ENCODE measurements around the gene SLITRK2. TPM values are rescaled to one million over a fixed set of nuclear protein-coding genes. Genes with fewer than 3 reads are reported as not detected.

SLITRK2 gene, protein sequence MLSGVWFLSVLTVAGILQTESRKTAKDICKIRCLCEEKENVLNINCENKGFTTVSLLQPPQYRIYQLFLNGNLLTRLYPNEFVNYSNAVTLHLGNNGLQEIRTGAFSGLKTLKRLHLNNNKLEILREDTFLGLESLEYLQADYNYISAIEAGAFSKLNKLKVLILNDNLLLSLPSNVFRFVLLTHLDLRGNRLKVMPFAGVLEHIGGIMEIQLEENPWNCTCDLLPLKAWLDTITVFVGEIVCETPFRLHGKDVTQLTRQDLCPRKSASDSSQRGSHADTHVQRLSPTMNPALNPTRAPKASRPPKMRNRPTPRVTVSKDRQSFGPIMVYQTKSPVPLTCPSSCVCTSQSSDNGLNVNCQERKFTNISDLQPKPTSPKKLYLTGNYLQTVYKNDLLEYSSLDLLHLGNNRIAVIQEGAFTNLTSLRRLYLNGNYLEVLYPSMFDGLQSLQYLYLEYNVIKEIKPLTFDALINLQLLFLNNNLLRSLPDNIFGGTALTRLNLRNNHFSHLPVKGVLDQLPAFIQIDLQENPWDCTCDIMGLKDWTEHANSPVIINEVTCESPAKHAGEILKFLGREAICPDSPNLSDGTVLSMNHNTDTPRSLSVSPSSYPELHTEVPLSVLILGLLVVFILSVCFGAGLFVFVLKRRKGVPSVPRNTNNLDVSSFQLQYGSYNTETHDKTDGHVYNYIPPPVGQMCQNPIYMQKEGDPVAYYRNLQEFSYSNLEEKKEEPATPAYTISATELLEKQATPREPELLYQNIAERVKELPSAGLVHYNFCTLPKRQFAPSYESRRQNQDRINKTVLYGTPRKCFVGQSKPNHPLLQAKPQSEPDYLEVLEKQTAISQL
- polyA plus RNA-seq (ENCODE audit: insufficient read length in 4 of 4) = 1 to 10 TPM; 1.2 to 2.0 (median 1.4) TPM

DNA sequence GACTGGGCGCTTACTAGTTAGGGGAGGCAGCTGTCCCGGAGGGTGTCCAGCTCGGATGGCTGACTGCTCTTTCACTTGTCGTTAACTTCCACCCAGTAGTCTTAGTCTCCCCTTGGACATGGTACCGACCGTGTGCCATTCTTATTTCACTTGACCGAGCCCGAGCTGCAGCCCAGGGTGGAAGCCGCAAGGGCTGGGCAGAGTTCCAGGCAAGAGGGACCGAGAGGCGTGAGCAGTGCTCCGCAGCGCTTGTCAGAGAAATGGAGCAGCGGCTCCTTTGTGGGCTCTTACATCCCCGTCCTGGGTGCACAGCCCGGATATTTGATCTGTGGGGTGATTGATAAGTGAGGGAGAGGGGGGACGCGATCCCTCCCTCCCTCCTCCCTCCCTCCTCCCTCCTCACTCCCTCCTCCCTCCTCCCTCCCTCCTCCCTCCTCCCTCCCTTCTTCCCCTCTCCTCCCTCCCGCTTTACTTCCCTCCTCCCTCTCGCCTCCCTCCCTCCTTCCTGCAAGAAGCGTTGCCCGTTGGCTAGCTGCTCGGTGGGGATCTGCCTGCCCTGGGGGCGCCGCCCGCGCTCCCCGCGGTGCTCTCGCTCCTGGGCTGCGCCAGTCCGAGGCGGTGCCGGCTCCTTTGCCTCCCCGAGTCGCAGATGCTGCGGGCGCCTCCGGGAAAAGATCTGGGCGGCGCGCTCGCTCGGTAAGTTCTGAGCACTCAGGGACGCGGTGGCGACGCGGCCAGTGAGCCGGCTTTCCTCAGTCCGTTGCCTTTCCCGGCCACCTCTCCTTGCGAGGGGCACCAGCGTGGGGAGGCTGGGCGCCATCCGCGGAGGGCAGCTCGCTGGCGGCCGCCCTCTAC lies at the start of gene SLITRK2:
TSS of gene SLITRK2 (plus strand) at position 499 of the 855 bp plus-strand sequence. CDS start 4,597 bp downstream, outside the sequence.
- no peak for DNase-seq (ENCODE audit: low read depth in 4 of 4, low spot score in 2 of 4)

DNA sequence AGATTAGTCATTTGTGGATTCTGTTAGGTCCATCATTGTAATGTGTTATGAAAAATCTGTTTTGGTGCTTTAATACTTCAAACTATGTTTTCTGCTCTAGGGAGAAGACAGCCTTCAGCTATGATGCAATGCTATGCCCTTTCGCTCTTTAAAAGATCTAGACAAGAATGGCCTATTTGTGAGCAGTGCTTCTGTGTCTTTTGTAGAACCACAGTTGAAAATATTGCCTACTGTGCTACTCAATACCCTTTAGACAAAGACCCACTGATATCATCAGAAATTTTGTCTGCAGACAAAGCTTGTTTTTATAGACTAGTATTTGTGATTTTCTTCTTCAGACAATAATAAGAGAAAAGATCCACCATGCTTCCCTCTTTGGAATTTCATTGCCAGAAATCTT lies 44.6 kb upstream of the SLITRK2 start:
- DNase-seq (ENCODE audit: low read depth in 4 of 4, low spot score in 2 of 4) = no peak

DNA sequence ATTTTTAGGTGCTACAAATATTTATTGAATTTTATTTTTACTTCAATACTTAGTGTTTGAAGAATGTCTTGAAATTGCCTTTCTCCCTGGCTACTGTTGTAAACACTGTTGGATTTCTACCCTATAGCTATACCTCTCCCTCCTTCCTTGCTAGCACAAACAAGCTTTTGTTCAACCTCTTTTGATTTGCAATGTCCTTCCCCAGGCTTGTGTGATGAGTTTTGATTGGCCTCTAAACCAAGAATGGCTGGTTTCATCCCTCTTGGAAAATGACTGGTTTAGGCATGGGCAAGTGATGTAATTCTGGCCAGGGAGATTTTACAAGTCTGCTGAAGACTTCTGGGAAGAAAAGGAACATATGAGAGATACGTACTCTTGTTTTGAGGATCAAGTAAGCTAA lies 25.3 kb upstream of the SLITRK2 start:
- no peak for DNase-seq (ENCODE audit: low read depth in 4 of 4, low spot score in 2 of 4)

DNA sequence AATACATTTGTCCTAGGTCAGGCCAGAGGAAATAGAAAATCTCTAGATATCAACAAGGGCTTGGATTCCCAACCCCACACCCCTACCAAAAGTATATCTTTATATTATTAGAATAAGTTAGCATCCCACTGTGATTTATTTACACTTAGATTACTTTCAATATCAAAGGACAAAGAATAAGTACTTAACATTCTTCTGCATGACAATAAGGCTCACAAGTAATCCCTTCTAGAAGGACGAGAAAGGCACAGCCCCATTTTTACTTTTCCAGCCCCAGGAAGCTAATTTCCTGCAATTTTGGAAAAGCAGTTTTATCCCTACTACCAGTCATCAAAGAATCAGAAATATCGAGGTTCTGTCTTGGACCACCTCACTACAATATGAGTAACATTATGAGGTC lies 14.1 kb upstream of the SLITRK2 start:
- no peak for DNase-seq (ENCODE audit: low read depth in 4 of 4, low spot score in 2 of 4)

DNA sequence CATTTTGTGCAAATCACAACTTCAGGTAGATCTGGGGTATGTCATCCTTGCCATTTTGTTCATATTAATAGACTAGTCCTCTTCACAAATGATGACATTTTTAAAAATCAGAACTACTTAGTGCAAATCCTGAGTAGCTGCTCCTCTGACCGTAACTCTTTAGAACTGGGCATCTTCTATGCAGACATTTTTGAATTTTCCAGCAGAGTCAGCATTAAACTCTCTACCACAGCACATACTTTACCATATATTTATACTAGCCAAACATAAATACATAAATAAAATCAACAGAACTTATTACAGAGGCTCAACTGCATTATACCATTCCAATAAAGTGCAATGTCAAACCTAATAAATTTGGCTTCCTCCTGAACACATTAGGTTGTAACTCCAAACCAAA lies 4.5 kb upstream of the SLITRK2 start:
- no peak for DNase-seq (ENCODE audit: low read depth in 4 of 4, low spot score in 2 of 4)

DNA sequence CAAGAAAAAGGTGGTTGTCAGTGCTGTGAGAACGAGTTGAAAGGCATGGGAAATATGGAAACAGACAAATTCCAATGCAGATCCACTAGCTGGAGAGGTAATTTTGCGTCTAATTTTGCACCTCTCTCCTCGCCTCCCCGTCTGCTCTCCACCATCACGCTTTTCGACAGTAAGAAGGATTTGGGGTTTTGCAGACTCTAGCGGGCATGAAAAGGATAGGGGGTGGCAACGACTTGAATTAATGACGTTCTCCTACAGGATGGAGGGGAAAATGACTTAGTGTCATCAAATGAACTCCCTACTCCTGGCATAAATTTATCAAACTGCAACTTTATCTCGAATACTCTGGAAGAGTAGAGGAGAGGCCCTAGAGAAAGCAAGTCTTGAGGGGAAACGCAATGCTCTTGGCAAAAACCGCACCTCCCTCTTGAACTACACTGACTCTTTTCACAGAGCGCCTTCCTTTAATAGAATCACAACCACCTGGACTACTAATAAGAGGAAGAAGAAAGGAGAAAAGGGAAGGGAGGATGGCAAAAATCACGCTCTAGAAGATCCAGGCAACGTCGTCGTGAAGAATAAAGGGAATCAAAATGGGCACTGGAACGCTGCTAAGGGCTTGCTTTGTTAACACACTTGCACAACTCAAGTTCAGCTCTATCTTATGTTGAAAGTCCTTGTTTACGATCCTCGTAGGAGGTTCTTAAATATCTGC lies 871 bp upstream of the SLITRK2 start:
- no peak for DNase-seq (ENCODE audit: low read depth in 4 of 4, low spot score in 2 of 4)

DNA sequence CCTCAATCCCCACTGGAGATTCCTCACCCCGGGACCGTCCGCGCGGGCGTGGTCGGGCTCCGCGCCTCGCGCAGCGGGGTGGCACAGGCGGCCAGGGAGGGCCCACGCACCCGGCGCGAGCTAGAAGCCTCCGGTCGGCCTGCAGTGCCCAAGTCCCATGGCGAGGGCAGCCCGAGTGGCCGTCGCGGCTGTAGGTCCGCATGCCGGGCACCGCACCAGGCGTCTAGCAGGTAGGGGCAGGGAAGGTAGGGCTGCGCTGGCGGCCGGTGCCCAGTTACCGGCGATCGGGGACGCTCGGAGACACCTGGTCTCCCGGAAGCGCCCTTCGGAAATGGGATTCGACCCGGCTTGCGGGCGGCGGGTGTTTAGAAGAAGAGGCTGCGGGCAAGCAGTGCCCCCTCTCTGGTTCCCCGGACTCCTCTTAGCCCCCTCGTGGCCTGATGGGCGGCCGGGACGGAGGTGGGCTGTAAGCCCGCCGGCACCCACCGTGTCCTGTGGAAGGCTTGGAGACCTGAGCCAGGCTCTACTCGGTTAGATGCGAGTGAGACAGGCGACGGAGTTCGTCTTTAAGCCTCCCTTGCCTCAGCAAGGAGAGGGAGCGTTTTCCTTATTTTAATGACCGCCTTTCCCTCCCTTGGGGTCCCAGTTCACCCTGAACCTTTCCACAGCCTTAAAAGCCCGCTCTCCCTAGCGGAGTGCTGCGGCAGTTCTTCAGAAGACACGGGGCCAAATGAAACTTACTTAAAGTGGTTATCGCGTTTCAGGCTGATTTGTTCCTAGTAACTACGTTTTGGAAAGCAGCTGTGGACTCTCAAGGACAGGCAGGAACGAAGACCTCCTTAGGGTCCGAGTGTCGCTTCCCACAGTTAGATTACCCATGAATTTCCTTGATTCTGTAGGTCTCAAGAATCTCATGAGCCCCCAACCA lies 821 bp downstream of the SLITRK2 start:
- DNase-seq (ENCODE audit: low read depth in 4 of 4, low spot score in 2 of 4) = no peak

DNA sequence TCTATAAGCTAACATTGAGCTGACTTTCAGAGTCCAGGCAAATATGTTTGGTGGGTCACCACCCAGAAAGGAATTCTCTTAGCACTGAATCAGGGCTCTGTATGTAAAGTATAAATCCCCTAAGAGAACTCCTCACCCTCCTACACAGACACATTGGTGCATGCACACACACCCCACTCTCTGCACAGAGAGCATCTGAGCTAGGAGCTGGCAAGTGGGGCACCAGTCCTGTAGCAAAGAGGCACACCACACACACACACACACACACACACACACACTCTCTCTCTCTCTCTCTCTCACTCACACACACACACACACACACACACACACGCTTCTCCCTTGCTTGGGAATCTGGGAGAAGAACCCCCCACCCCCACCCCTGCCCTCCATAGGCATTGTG lies 3.2 kb downstream of the SLITRK2 start:
- no peak for DNase-seq (ENCODE audit: low read depth in 4 of 4, low spot score in 2 of 4)

DNA sequence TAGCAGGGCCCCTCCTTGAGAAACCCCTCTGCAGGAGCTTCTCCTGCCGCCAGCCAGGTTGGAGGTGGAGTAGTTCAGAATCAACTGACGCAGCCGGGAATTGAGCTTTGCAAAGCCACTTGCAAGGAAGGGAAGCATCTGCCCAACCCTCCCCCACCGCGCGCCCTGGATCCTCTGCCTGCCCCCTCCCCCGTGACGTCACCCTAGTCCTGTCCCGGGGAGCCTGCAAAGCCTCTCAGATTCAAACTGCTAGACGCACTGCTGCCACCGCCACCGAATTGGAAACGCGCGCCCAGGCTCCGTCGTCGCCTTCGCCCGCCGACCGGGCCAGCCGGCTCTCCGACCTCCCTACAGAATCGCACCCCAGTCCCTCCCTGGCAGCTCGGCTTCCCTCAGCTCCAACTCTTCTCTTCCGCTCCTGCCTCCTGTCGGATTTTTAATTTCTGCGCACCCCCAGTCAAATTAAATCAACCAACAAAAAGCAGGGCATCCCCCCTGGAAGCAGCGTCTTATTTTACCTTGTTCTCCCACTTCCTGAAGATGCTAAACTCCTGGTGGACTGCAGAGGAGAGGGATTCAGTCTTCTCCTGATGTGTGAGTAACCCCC lies 3.8 kb downstream of the SLITRK2 start:
- DNase-seq (ENCODE audit: low read depth in 4 of 4, low spot score in 2 of 4) = no peak

DNA sequence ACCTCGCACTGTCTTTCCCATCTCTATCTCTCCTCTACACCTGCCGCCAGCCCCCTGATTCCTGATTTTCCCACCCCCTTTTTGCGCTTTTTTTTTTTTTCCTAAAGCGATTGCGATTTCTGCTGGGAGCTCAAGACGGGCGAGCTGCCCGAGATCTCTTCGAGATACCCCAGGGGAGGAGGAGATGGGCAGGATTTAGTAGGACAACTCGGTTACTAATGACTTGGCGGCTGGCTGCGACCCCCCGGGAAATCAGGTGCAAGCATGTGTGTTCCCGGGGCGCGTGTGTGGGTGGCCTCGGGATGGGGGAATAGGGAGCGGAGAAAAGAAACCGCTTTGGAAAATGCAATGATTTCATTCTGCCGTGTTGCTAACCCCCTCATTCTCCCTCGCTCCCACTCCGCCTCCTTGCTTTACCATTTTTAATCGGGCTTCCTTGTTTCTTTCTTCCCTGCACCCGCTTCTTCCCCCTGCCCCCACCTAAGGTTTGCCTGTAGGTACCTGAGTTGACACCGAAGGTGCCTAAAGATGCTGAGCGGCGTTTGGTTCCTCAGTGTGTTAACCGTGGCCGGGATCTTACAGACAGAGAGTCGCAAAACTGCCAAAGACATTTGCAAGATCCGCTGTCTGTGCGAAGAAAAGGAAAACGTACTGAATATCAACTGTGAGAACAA lies 4.4 kb downstream of the SLITRK2 start:
- DNase-seq (ENCODE audit: low read depth in 4 of 4, low spot score in 2 of 4) = no peak

DNA sequence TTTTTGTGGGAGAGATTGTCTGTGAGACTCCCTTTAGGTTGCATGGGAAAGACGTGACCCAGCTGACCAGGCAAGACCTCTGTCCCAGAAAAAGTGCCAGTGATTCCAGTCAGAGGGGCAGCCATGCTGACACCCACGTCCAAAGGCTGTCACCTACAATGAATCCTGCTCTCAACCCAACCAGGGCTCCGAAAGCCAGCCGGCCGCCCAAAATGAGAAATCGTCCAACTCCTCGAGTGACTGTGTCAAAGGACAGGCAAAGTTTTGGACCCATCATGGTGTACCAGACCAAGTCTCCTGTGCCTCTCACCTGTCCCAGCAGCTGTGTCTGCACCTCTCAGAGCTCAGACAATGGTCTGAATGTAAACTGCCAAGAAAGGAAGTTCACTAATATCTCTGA lies 5.5 kb downstream of the SLITRK2 start:
- no peak for DNase-seq (ENCODE audit: low read depth in 4 of 4, low spot score in 2 of 4)

DNA sequence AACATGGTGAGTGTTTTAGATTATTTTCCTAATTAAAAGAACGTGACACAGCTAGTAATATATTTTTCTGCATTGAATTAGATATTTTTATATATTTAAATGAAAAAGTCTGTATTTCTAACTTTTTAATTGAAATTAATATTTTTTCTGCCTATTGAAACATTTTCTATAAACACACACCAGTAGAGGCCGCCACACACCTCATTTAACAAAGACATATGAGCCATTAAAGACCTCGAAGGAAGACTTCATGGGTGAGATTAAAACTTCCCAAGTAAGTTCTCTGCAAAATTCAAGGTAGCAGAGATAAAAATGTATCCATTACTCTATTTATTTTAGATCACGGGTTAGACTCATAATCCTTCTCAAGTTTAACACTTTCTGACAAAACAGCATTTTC lies 8.3 kb downstream of the SLITRK2 start:
- DNase-seq (ENCODE audit: low read depth in 4 of 4, low spot score in 2 of 4) = no peak

DNA sequence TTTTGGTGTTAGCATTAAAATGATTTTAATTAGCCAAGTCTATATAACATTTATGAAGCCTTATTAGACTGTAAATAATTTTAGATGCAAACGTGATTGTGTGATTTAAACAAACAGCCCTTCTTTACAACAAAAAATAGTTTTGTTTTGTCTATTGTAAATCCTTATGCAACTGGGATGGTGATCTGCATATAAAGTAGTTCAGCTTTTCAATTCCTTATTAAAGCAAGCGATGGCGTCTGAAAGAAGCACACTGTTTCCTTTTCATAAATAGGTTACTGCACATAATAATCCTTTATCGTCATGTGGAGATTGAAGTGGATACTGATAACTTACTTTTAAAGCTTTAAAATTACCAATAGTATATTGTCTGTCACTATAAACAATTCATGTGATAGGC lies 8.8 kb downstream of the SLITRK2 start:
- DNase-seq (ENCODE audit: low read depth in 4 of 4, low spot score in 2 of 4) = no peak

DNA sequence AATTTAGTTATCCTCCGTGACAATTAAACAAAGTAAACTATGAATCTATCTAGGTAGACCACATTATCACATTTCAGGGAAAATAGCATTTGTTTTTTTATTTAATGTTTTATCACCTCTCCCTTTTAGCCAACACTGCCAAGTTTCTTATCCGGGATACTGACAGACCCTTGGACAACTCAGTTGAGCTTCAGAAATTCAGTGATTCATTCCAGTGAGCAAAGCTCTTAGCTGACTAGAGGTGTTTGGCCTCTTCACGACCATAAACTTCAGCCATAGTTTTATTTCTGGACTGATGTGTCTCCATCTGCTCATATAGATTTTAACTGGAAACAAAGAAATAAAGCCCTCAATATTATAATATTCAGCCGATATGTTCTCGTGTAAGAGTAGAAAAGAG lies 15.2 kb downstream of the SLITRK2 start:
- DNase-seq (ENCODE audit: low read depth in 4 of 4, low spot score in 2 of 4) = no peak

DNA sequence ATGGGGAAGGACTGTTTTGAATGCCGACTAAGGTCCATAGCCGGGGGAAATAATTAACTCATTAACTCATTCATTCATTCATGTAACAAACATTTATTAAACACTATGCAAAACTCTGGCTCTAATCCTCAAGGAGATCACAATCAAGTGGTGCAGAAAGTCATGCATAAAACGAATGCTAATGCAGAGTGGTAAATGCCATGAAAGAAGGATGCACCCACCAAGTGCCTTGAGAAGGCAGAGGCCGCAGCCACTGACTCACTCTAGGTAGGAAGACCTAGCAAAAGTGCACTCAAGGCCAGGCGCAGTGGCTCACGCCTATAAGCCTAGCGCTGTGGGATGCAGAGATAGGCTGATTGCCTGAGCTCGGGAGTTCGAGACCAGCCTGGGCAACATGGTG lies 22.9 kb downstream of the SLITRK2 start:
- DNase-seq (ENCODE audit: low read depth in 4 of 4, low spot score in 2 of 4) = no peak

DNA sequence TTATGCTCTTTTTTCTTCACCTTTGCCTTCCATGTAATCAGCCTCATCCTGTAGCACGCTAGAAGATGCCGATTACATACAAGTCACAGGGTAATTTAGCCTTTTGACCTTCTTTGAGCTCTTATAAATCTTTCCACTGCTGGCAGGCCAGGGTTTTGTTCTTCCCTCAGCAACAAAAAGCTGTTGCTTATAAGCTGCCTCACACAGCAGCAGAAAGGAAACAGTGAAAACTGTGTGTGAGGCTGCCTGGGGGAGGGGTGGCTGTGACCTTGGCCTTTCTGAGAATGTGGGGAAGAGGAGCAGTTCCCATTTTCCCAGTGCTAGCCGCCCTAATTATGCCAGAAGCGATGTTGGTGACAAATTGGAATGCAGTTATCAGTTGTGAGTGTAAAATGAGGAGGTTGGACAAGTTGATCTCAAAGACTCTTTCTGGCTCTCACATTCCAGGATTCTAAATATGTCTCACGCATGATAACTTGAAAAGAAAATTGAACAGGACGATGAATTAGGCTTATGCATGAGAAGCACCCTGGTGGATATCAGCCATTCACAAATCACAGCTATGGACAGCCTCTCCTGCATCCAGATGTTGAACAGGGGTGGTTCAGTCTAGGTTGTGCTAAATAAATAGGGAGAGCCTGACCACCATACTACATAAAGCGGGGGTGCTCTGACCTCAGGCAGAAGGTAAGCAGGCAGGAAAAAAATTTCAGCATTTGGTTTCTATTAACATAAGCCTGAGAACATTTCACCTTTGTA lies 25.7 kb downstream of the SLITRK2 start:
- peak in 1 of 4 donors; percentile 20 for DNase-seq (ENCODE audit: low read depth in 4 of 4, low spot score in 2 of 4)

DNA sequence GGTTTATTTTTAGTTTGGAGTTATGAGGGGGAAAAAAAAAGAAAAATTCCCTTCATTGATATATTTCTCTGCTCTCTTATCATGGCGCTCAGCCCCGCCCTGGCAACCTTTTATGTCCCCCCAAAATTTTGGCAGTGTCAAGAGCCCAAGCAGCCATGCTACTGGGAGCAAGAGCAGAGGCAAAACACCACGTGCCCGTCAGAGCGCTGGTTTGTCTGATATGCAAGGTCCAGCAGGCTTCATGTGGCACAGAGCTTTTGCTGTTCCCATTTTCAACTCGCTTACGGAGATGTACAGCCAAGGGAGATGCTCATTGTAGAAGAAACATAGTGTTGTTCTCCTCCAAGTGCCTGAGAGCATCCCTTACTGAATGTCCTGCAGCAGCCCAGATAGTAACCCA lies 27.3 kb downstream of the SLITRK2 start:
- no peak for DNase-seq (ENCODE audit: low read depth in 4 of 4, low spot score in 2 of 4)

All from left renal cortex interstitium (tissue), 4 donors.